ENCODE results near the gene C10orf71.

C10orf71 gene

DNA sequence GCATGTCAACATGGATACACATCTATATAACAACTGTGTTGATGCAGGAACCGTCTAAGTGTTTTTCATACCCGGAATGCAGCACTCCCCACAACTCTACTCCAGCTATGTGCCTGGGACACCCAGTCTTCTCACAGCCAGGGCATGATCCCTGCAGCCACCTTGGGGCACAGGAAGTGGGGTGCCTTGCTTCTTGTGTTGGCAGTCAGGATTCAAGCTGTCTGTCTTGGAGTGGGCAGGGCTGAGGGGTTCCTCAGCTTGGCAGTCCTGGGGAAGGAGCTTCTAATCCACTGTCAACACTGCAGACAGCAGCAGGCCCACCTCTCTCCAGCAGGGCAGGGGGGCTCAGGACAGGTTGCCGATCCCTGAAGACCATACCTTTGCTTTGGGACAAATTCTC, 55.6 kb downstream of the C10orf71 start:
- TF ChIP-seq, protein P1, sequence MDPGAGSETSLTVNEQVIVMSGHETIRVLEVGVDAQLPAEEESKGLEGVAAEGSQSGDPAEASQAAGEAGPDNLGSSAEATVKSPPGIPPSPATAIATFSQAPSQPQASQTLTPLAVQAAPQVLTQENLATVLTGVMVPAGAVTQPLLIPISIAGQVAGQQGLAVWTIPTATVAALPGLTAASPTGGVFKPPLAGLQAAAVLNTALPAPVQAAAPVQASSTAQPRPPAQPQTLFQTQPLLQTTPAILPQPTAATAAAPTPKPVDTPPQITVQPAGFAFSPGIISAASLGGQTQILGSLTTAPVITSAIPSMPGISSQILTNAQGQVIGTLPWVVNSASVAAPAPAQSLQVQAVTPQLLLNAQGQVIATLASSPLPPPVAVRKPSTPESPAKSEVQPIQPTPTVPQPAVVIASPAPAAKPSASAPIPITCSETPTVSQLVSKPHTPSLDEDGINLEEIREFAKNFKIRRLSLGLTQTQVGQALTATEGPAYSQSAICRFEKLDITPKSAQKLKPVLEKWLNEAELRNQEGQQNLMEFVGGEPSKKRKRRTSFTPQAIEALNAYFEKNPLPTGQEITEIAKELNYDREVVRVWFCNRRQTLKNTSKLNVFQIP (CRISPR knock-in tag; IDR thresholded peaks at IDR 0.05; ENCODE audit: borderline replicate concordance, low read depth), result no peak
- TF ChIP-seq, protein P2, sequence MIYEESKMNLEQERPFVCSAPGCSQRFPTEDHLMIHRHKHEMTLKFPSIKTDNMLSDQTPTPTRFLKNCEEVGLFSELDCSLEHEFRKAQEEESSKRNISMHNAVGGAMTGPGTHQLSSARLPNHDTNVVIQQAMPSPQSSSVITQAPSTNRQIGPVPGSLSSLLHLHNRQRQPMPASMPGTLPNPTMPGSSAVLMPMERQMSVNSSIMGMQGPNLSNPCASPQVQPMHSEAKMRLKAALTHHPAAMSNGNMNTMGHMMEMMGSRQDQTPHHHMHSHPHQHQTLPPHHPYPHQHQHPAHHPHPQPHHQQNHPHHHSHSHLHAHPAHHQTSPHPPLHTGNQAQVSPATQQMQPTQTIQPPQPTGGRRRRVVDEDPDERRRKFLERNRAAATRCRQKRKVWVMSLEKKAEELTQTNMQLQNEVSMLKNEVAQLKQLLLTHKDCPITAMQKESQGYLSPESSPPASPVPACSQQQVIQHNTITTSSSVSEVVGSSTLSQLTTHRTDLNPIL (CRISPR knock-in tag; IDR thresholded peaks at IDR 0.05; ENCODE audit: low read depth), result no peak
- TF ChIP-seq ZNF565 (CRISPR knock-in tag; conservative IDR thresholded peaks at IDR 0.05; ENCODE audit: low read depth), result no peak

DNA sequence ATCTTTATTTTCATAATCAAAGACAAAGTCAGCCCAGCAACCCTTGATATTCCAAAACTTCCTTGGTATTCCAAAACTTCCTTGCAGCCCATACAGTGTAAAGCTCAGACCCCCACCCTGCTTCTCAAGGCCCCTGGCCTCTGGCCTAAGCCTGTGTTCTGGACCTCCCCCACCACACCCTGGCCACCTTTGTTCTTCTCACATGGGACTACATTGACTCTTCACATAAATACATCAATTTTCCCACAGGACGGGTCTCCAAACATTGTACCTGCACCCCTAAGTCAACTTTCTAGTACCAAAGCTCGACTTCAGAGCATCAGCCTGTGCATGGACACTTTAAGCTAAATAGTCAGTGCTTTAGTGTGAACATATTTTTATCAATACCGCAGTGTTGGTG, 56.3 kb downstream of the C10orf71 start:
- no peak for ATAC-seq

More for the DNA sequence above, 55.6 kb downstream of the C10orf71 start:
- no peak for ATAC-seq

DNA sequence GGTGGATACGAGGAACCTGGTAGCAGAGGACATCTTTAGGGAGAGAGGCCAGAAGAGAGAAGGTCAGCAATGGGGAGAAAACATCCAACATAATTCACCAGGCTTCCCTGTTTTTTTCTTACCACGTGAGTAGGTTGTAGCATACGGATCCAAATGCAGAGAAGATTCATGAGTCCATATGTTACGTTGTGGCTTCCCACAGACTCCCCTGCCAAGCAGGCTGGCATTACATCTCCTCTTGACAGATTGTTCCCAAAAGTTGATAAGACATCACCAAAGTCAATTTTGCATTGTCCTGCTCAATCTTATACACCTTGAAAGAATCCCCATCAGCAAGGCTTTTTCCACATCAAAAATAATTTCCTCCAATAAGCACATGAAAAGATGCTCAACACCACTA, 57.2 kb downstream of the C10orf71 start:
- no peak for ATAC-seq
- TF ChIP-seq, protein P1 (CRISPR knock-in tag; IDR thresholded peaks at IDR 0.05; ENCODE audit: borderline replicate concordance, low read depth), result no peak
- TF ChIP-seq, protein P3, sequence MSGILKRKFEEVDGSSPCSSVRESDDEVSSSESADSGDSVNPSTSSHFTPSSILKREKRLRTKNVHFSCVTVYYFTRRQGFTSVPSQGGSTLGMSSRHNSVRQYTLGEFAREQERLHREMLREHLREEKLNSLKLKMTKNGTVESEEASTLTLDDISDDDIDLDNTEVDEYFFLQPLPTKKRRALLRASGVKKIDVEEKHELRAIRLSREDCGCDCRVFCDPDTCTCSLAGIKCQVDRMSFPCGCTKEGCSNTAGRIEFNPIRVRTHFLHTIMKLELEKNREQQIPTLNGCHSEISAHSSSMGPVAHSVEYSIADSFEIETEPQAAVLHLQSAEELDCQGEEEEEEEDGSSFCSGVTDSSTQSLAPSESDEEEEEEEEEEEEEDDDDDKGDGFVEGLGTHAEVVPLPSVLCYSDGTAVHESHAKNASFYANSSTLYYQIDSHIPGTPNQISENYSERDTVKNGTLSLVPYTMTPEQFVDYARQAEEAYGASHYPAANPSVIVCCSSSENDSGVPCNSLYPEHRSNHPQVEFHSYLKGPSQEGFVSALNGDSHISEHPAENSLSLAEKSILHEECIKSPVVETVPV (CRISPR knock-in tag; IDR thresholded peaks at IDR 0.05), result no peak
- no peak for TF ChIP-seq ZFP3 (CRISPR knock-in tag; IDR thresholded peaks at IDR 0.05)
- TF ChIP-seq, protein P2 (CRISPR knock-in tag; IDR thresholded peaks at IDR 0.05; ENCODE audit: low read depth), result no peak
- no peak for TF ChIP-seq PPARA (CRISPR knock-in tag; IDR thresholded peaks at IDR 0.05; ENCODE audit: borderline replicate concordance)
- TF ChIP-seq, protein P4, sequence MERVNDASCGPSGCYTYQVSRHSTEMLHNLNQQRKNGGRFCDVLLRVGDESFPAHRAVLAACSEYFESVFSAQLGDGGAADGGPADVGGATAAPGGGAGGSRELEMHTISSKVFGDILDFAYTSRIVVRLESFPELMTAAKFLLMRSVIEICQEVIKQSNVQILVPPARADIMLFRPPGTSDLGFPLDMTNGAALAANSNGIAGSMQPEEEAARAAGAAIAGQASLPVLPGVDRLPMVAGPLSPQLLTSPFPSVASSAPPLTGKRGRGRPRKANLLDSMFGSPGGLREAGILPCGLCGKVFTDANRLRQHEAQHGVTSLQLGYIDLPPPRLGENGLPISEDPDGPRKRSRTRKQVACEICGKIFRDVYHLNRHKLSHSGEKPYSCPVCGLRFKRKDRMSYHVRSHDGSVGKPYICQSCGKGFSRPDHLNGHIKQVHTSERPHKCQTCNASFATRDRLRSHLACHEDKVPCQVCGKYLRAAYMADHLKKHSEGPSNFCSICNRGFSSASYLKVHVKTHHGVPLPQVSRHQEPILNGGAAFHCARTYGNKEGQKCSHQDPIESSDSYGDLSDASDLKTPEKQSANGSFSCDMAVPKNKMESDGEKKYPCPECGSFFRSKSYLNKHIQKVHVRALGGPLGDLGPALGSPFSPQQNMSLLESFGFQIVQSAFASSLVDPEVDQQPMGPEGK (CRISPR knock-in tag; IDR thresholded peaks at IDR 0.05; ENCODE audit: borderline replicate concordance), result no peak
- TF ChIP-seq TOX (CRISPR knock-in tag; IDR thresholded peaks at IDR 0.05; ENCODE audit: borderline replicate concordance), result no peak
- TF ChIP-seq ESRRG (CRISPR knock-in tag; IDR thresholded peaks at IDR 0.05), result no peak
- no peak for TF ChIP-seq ZFP30 (CRISPR knock-in tag; IDR thresholded peaks at IDR 0.05)
- no peak for TF ChIP-seq GLIS3 (CRISPR knock-in tag; IDR thresholded peaks at IDR 0.05)
- no peak for TF ChIP-seq CSDC2 (CRISPR knock-in tag; IDR thresholded peaks at IDR 0.05)
- TF ChIP-seq BACH2 (CRISPR knock-in tag; IDR thresholded peaks at IDR 0.05; ENCODE audit: borderline replicate concordance), result no peak
- TF ChIP-seq TCF4 (CRISPR knock-in tag; IDR thresholded peaks at IDR 0.05; ENCODE audit: borderline replicate concordance), result no peak

More for the DNA sequence above, 56.3 kb downstream of the C10orf71 start:
- TF ChIP-seq GLIS3 (CRISPR knock-in tag; IDR thresholded peaks at IDR 0.05), result no peak
- TF ChIP-seq, protein P2 (CRISPR knock-in tag; IDR thresholded peaks at IDR 0.05; ENCODE audit: low read depth), result no peak
- TF ChIP-seq ZNF565 (CRISPR knock-in tag; conservative IDR thresholded peaks at IDR 0.05; ENCODE audit: low read depth), result no peak
- TF ChIP-seq ZFP30 (CRISPR knock-in tag; IDR thresholded peaks at IDR 0.05), result no peak
- no peak for TF ChIP-seq ZNF70 (CRISPR knock-in tag; IDR thresholded peaks at IDR 0.05)
- no peak for TF ChIP-seq ESRRG (CRISPR knock-in tag; IDR thresholded peaks at IDR 0.05)
- TF ChIP-seq, protein P1 (CRISPR knock-in tag; IDR thresholded peaks at IDR 0.05; ENCODE audit: borderline replicate concordance, low read depth), result no peak
- TF ChIP-seq SNAI2 (CRISPR knock-in tag; IDR thresholded peaks at IDR 0.05), result no peak
- TF ChIP-seq BACH2 (CRISPR knock-in tag; IDR thresholded peaks at IDR 0.05; ENCODE audit: borderline replicate concordance), result no peak
- no peak for TF ChIP-seq TOX (CRISPR knock-in tag; IDR thresholded peaks at IDR 0.05; ENCODE audit: borderline replicate concordance)
- no peak for TF ChIP-seq ISL1 (CRISPR knock-in tag; IDR thresholded peaks at IDR 0.05)
- no peak for TF ChIP-seq OSR1 (CRISPR knock-in tag; IDR thresholded peaks at IDR 0.05)
- TF ChIP-seq TCF4 (CRISPR knock-in tag; IDR thresholded peaks at IDR 0.05; ENCODE audit: borderline replicate concordance), result no peak
- no peak for TF ChIP-seq ZFP3 (CRISPR knock-in tag; IDR thresholded peaks at IDR 0.05)

All from SK-N-SH treated with all-trans-retinoic acid at 6 μM for 48 hours (cell line).